Neural progenitor cell (in vitro differentiated cells): ENCODE data around the gene MAPK1. TPM values are rescaled to one million over a fixed set of nuclear protein-coding genes. Genes with fewer than 3 reads are reported as not detected.
"Not testable (repeated sequence)": the region's sequence is repeated elsewhere in the genome, so short reads cannot be mapped to it uniquely, and the experiment has no call there.

Source experiments
- DNase-seq: peaks from one replicate; pipeline ENCODE4 v3.0.0-alpha.2; 2016; ENCODE audit warnings: low spot score
- H2AFZ ChIP-seq: fragments of 200-600 bp; sonication (generic); replicated peaks from 2 replicates; pipeline ENCODE4 v1.6.1; 2016; ENCODE audit warnings: antibody characterized with exemption
- H3F3A ChIP-seq: fragments of 200-600 bp; sonication (generic); 2 replicates; pipeline ENCODE4 v1.6.1; 2016; ENCODE audit warnings: antibody characterized with exemption, low read depth
- H3K27ac ChIP-seq: fragments of 200-600 bp; sonication (generic); 2 replicates; pipeline ENCODE4 v1.5.1; 2016; ENCODE audit warnings: mild to moderate bottlenecking
- H3K27me3 ChIP-seq: fragments of 200-600 bp; sonication (generic); 2 replicates; pipeline ENCODE4 v1.6.1; 2016; ENCODE audit warnings: mild to moderate bottlenecking, moderate library complexity
- H3K36me3 ChIP-seq: fragments of 200-600 bp; sonication (generic); 2 replicates; pipeline ENCODE4 v1.5.1; 2016
- H3K4me1 ChIP-seq: fragments of 200-600 bp; sonication (generic); 2 replicates; pipeline ENCODE4 v1.6.1; 2016; ENCODE audit warnings: mixed run types
- H3K4me2 ChIP-seq: fragments of 200-600 bp; sonication (generic); 2 replicates; pipeline ENCODE4 v1.6.1; 2016
- H3K4me3 ChIP-seq: fragments of 200-600 bp; sonication (generic); 2 replicates; pipeline ENCODE4 v1.5.1; 2016
- H3K79me2 ChIP-seq: fragments of 200-600 bp; sonication (generic); 2 replicates; pipeline ENCODE4 v1.6.1; 2016; ENCODE audit warnings: low read depth
- H3K9ac ChIP-seq: fragments of 200-600 bp; sonication (generic); 2 replicates; pipeline ENCODE4 v1.6.1; 2016
- H3K9me3 ChIP-seq: fragments of 200-600 bp; sonication (generic); 2 replicates; pipeline ENCODE4 v1.5.1; 2016; ENCODE audit warnings: low read depth
- H4K20me1 ChIP-seq: fragments of 200-600 bp; sonication (generic); 2 replicates; pipeline ENCODE4 v1.6.1; 2016; ENCODE audit warnings: low read depth
- H3K27ac Mint-ChIP-seq: 3 replicates; pipeline ENCODE4 v1.8.0; 2021; ENCODE audit warnings: mixed read lengths
- H3K27me3 Mint-ChIP-seq: 2 replicates; pipeline ENCODE4 v1.8.0; 2022; ENCODE audit warnings: low read depth, mild to moderate bottlenecking, inconsistent platforms, moderate library complexity, mixed read lengths; ENCODE audit not compliant: insufficient read depth
- H3K36me3 Mint-ChIP-seq: 3 replicates; pipeline ENCODE4 v1.8.0; 2021; ENCODE audit warnings: mixed read lengths
- H3K4me1 Mint-ChIP-seq: 3 replicates; pipeline ENCODE4 v1.8.0; 2021; ENCODE audit warnings: mixed read lengths
- H3K4me3 Mint-ChIP-seq: 3 replicates; pipeline ENCODE4 v1.8.0; 2021; ENCODE audit warnings: mild to moderate bottlenecking, moderate library complexity, mixed read lengths
- H3K9me3 Mint-ChIP-seq: 3 replicates; pipeline ENCODE4 v1.8.0; 2020; ENCODE audit warnings: mixed read lengths
- EZH2 ChIP-seq: fragments of 200-600 bp; sonication (generic); IDR thresholded peaks from 2 replicates; pipeline ENCODE4 v1.6.1; 2017; ENCODE audit warnings: antibody characterized with exemption, mild to moderate bottlenecking, moderate library complexity
- EZH2phosphoT487 ChIP-seq: fragments of 200-600 bp; sonication (generic); IDR thresholded peaks from 2 replicates; pipeline ENCODE4 v1.6.1; 2017; ENCODE audit warnings: antibody characterized with exemption
- total RNA-seq: library from RNA; depleted of rRNA; stranded (reverse); fragments of >200 nt; gene quantifications from 2 replicates; pipeline ENCODE4 v1.2.3, GENCODE V29; 2015; ENCODE audit warnings: low replicate concordance
- TF ChIP-seq, protein P1 (sequence below): fragments of 200-600 bp; sonication (generic); IDR thresholded peaks from 2 replicates; pipeline ENCODE4 v1.5.1; 2017; ENCODE audit warnings: antibody characterized with exemption, mild to moderate bottlenecking

Gene MAPK1
- total RNA-seq, 1 donor from 2014 or later, result 61.4 TPM

DNA sequence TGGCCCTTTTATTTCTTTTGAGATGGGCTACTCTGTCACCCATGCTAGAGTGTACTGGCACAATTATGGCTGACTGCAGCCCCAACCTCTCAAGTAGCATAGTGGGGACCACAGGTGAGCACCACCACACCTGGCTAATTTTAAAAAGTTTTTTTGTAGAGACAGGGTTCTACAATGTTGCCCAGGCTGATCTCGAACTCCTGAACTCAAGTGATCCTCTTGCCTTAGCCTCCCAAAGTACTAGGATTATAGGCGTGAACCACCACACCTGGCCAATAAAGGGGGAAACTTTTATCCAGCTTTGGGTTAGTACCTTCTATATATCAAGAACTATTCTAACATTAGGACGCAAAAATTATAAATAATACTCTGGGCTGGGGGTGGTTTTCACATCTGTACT is 52.1 kb downstream of the MAPK1 start:
- Mint-ChIP-seq H3K36me3 (peaks cover 35% of the 10 kb centered on the region), H3K27me3 (peaks cover 4% of the 10 kb centered on the region), H3K27ac (no peak overlapping the region), H3K4me1 (peaks cover 30% of the 10 kb centered on the region), H3K9me3 (peaks cover 15% of the 10 kb centered on the region), H3K4me3 (no peak overlapping the region)
- peaks cover 99% of the 10 kb centered on the region for H3K79me2 ChIP-seq
- peaks cover 52% of the 10 kb centered on the region for H4K20me1 ChIP-seq
- no peaks in the 10 kb centered on the region for H3K27me3 ChIP-seq
- H3K36me3 ChIP-seq, result no peaks in the 10 kb centered on the region
- H2AFZ ChIP-seq, result no peak overlapping the region
- no peak overlapping the region for H3K4me2 ChIP-seq
- H3K4me3 ChIP-seq, result no peak overlapping the region
- H3K9me3 ChIP-seq, result no peaks in the 10 kb centered on the region
- H3K27ac ChIP-seq, result no peak overlapping the region
- no peak for TF ChIP-seq EZH2phosphoT487
- TF ChIP-seq, protein P1, sequence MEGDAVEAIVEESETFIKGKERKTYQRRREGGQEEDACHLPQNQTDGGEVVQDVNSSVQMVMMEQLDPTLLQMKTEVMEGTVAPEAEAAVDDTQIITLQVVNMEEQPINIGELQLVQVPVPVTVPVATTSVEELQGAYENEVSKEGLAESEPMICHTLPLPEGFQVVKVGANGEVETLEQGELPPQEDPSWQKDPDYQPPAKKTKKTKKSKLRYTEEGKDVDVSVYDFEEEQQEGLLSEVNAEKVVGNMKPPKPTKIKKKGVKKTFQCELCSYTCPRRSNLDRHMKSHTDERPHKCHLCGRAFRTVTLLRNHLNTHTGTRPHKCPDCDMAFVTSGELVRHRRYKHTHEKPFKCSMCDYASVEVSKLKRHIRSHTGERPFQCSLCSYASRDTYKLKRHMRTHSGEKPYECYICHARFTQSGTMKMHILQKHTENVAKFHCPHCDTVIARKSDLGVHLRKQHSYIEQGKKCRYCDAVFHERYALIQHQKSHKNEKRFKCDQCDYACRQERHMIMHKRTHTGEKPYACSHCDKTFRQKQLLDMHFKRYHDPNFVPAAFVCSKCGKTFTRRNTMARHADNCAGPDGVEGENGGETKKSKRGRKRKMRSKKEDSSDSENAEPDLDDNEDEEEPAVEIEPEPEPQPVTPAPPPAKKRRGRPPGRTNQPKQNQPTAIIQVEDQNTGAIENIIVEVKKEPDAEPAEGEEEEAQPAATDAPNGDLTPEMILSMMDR, result no peak
- TF ChIP-seq EZH2, result no peak
- H3K4me1 ChIP-seq, result peaks cover 15% of the 10 kb centered on the region
- no peak overlapping the region for H3K9ac ChIP-seq
- no peak for DNase-seq
- H3F3A ChIP-seq, result no peaks in the 10 kb centered on the region

DNA sequence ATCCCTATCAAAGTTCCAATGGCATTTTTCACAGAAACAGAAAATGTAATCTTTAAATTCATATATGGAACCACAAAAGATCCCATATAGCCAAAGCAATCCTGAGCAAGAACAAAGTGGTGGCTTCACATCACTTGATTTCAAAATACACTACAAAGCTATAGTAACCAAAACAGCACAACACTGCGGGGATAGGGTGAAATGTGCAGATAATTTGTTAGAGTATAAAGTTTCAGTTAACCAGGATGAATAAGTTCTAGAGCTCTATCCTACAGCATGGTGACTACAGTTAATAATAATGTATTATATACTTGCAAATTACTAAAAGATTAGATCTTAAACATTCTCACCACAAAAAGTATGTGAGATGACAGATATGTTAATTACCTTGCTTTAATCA is 55.5 kb downstream of the MAPK1 start:
- TF ChIP-seq, protein P1, result no peak
- TF ChIP-seq EZH2, result no peak
- TF ChIP-seq EZH2phosphoT487, result no peak
- Mint-ChIP-seq H3K9me3 (peaks cover 15% of the 10 kb centered on the region), H3K36me3 (peaks cover 36% of the 10 kb centered on the region), H3K4me3 (no peak overlapping the region), H3K27me3 (peaks cover 2% of the 10 kb centered on the region), H3K4me1 (peaks cover 7% of the 10 kb centered on the region), H3K27ac (no peak overlapping the region)
- H3K27me3 ChIP-seq, result no peaks in the 10 kb centered on the region
- no peak for DNase-seq
- H3K4me1 ChIP-seq, result no peaks in the 10 kb centered on the region
- H3K9ac ChIP-seq, result no peak overlapping the region
- H3K4me3 ChIP-seq, result no peak overlapping the region
- H3K36me3 ChIP-seq, result no peaks in the 10 kb centered on the region
- no peaks in the 10 kb centered on the region for H3F3A ChIP-seq
- no peak overlapping the region for H3K4me2 ChIP-seq
- peaks cover 48% of the 10 kb centered on the region for H4K20me1 ChIP-seq
- peaks cover 93% of the 10 kb centered on the region for H3K79me2 ChIP-seq
- H3K9me3 ChIP-seq, result no peaks in the 10 kb centered on the region
- H2AFZ ChIP-seq, result no peak overlapping the region
- no peak overlapping the region for H3K27ac ChIP-seq

DNA sequence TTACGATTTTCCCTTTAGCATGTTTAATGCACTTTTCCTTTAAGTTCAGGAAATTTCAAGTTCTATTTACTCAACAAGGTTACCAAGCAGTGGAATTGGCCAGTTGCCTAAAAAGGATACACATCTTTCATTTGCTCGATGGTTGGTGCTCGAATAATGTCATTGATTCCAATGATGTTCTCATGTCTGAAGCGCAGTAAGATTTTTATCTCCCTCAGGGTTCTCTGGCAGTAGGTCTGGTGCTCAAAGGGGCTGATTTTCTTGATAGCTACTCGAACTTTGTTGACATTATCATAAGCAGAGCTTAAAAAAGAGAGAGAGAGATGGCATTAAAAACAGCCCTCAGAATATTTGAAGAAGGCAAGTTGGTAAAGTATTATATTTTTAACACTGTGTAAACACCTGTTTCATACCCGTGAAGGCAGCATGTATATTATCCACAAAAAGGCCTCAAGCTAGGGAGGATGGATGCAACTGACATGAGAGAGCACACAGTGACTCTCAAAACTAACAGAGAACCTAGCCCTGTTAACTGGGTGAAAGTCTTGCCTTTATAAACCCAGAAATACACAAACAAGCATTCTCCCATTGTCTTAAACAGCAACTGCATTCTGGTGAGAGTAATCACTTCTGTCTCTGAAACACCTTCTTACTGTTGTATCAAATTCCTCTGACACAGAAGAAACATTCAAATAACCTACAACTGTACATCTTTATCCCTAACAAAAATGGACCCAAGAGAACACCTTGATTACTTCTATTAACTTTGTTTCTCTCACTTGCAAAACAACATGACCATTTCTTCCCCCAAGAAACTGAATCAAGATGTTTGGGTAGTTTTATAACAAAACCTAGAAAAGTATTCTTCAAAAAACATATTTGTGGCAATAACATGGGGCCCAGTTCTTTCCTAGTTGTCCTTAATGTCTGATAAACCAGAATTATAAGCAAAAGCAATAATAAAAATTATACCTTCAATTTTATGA is 59.6 kb downstream of the MAPK1 start:
- Histone ChIP-seq H3K9me3 (no peaks in the 10 kb centered on the region), H3K27me3 (no peaks in the 10 kb centered on the region), H3K4me3 (no peak overlapping the region), H3K4me1 (no peaks in the 10 kb centered on the region), H3F3A (no peaks in the 10 kb centered on the region), H3K4me2 (no peak overlapping the region), H2AFZ (no peak overlapping the region), H4K20me1 (peaks cover 44% of the 10 kb centered on the region), H3K9ac (no peak overlapping the region), H3K36me3 (peaks cover 19% of the 10 kb centered on the region), H3K27ac (no peak overlapping the region), H3K79me2 (peaks cover 51% of the 10 kb centered on the region)
- TF ChIP-seq, protein P1, result no peak
- TF ChIP-seq EZH2phosphoT487, result no peak
- no peak for TF ChIP-seq EZH2
- Mint-ChIP-seq H3K4me1 (no peaks in the 10 kb centered on the region), H3K27me3 (no peaks in the 10 kb centered on the region), H3K4me3 (no peak overlapping the region), H3K36me3 (peaks cover 34% of the 10 kb centered on the region), H3K9me3 (peaks cover 12% of the 10 kb centered on the region), H3K27ac (no peak overlapping the region)
- DNase-seq, result no peak

DNA sequence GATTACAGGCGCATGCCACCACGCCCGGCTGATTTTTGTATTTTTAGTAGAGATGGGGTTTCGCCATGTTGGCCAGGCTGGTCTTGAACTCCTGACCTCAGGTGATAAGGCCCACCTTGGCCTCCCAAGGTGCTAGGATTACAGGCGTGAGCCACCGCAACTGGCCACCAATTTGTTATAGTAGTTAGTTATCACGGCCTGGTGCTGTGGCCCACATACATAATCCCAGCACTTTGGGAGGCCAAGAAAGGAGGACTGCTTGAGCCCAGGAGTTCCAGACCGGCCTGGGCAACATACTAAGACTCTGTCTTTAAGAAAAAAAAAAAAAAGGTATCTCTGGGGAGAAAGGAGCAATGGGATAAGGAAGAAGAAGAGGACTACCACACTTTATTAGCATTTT is 62.1 kb downstream of the MAPK1 start:
- peaks cover 39% of the 10 kb centered on the region for H3K36me3 Mint-ChIP-seq
- H3F3A ChIP-seq, H3K4me1 ChIP-seq, H3K4me3 ChIP-seq, H3K27me3 ChIP-seq, H3K4me3 Mint-ChIP-seq, H3K9me3 Mint-ChIP-seq, H3K4me1 Mint-ChIP-seq, DNase-seq, H3K27ac Mint-ChIP-seq, H2AFZ ChIP-seq, H3K9me3 ChIP-seq, H3K27me3 Mint-ChIP-seq, H3K4me2 ChIP-seq, H3K9ac ChIP-seq, H3K27ac ChIP-seq: not testable (repeated sequence)
- peaks cover 21% of the 10 kb centered on the region for H3K36me3 ChIP-seq
- H3K79me2 ChIP-seq, result peaks cover 27% of the 10 kb centered on the region
- peaks cover 44% of the 10 kb centered on the region for H4K20me1 ChIP-seq
